Neural progenitor cell (in vitro differentiated cells): ENCODE results near the gene GXYLT1. TPM values are rescaled to one million over a fixed set of nuclear protein-coding genes. Genes with fewer than 3 reads are reported as not detected.

Experiments used
- DNase-seq: peaks from one replicate; pipeline ENCODE4 v3.0.0-alpha.2; 2016; ENCODE audit warnings: low spot score
- H2AFZ ChIP-seq: fragments of 200-600 bp; sonication (generic); replicated peaks from 2 replicates; pipeline ENCODE4 v1.6.1; 2016; ENCODE audit warnings: antibody characterized with exemption
- H3F3A ChIP-seq: fragments of 200-600 bp; sonication (generic); 2 replicates; pipeline ENCODE4 v1.6.1; 2016; ENCODE audit warnings: antibody characterized with exemption, low read depth
- H3K27ac ChIP-seq: fragments of 200-600 bp; sonication (generic); 2 replicates; pipeline ENCODE4 v1.5.1; 2016; ENCODE audit warnings: mild to moderate bottlenecking
- H3K27me3 ChIP-seq: fragments of 200-600 bp; sonication (generic); 2 replicates; pipeline ENCODE4 v1.6.1; 2016; ENCODE audit warnings: mild to moderate bottlenecking, moderate library complexity
- H3K36me3 ChIP-seq: fragments of 200-600 bp; sonication (generic); 2 replicates; pipeline ENCODE4 v1.5.1; 2016
- H3K4me1 ChIP-seq: fragments of 200-600 bp; sonication (generic); 2 replicates; pipeline ENCODE4 v1.6.1; 2016; ENCODE audit warnings: mixed run types
- H3K4me2 ChIP-seq: fragments of 200-600 bp; sonication (generic); 2 replicates; pipeline ENCODE4 v1.6.1; 2016
- H3K4me3 ChIP-seq: fragments of 200-600 bp; sonication (generic); 2 replicates; pipeline ENCODE4 v1.5.1; 2016
- H3K79me2 ChIP-seq: fragments of 200-600 bp; sonication (generic); 2 replicates; pipeline ENCODE4 v1.6.1; 2016; ENCODE audit warnings: low read depth
- H3K9ac ChIP-seq: fragments of 200-600 bp; sonication (generic); 2 replicates; pipeline ENCODE4 v1.6.1; 2016
- H3K9me3 ChIP-seq: fragments of 200-600 bp; sonication (generic); 2 replicates; pipeline ENCODE4 v1.5.1; 2016; ENCODE audit warnings: low read depth
- H4K20me1 ChIP-seq: fragments of 200-600 bp; sonication (generic); 2 replicates; pipeline ENCODE4 v1.6.1; 2016; ENCODE audit warnings: low read depth
- H3K27ac Mint-ChIP-seq: 3 replicates; pipeline ENCODE4 v1.8.0; 2021; ENCODE audit warnings: mixed read lengths
- H3K27me3 Mint-ChIP-seq: 2 replicates; pipeline ENCODE4 v1.8.0; 2022; ENCODE audit warnings: low read depth, mild to moderate bottlenecking, inconsistent platforms, moderate library complexity, mixed read lengths; ENCODE audit not compliant: insufficient read depth
- H3K36me3 Mint-ChIP-seq: 3 replicates; pipeline ENCODE4 v1.8.0; 2021; ENCODE audit warnings: mixed read lengths
- H3K4me1 Mint-ChIP-seq: 3 replicates; pipeline ENCODE4 v1.8.0; 2021; ENCODE audit warnings: mixed read lengths
- H3K4me3 Mint-ChIP-seq: 3 replicates; pipeline ENCODE4 v1.8.0; 2021; ENCODE audit warnings: mild to moderate bottlenecking, moderate library complexity, mixed read lengths
- H3K9me3 Mint-ChIP-seq: 3 replicates; pipeline ENCODE4 v1.8.0; 2020; ENCODE audit warnings: mixed read lengths
- CTCF ChIP-seq: fragments of 200-600 bp; sonication (generic); IDR thresholded peaks from 2 replicates; pipeline ENCODE4 v1.5.1; 2017; ENCODE audit warnings: antibody characterized with exemption, mild to moderate bottlenecking
- EZH2 ChIP-seq: fragments of 200-600 bp; sonication (generic); IDR thresholded peaks from 2 replicates; pipeline ENCODE4 v1.6.1; 2017; ENCODE audit warnings: antibody characterized with exemption, mild to moderate bottlenecking, moderate library complexity
- EZH2phosphoT487 ChIP-seq: fragments of 200-600 bp; sonication (generic); IDR thresholded peaks from 2 replicates; pipeline ENCODE4 v1.6.1; 2017; ENCODE audit warnings: antibody characterized with exemption
- total RNA-seq: library from RNA; depleted of rRNA; stranded (reverse); fragments of >200 nt; gene quantifications from 2 replicates; pipeline ENCODE4 v1.2.3, GENCODE V29; 2015; ENCODE audit warnings: low replicate concordance

GXYLT1 gene
- total RNA-seq, 1 donor from 2014 or later: 27.5 TPM

DNA sequence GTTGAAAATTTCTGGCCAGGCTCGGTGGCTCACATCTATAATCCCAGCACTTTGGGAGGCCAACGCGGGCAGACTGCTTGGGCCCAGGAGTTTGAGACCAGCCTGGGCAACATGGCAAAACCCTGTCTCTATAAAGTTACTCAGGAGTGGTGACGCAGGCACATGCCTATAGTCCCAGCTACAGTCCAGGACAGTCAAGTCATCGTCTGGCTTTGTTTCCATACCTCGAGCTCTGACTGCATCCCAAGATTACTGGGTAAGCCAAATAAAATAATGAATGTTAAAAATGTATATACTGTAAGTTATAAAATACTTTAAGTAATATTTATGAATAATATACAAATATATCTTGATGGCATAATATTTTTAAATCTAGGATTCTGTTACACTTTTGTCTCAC lies 23.0 kb upstream of the GXYLT1 start:
- Mint-ChIP-seq H3K4me1 (no peaks in the 10 kb centered on the region), H3K9me3 (peaks cover 2% of the 10 kb centered on the region), H3K27me3 (no peaks in the 10 kb centered on the region), H3K27ac (no peak overlapping the region), H3K4me3 (no peak overlapping the region), H3K36me3 (peaks cover 15% of the 10 kb centered on the region)
- Histone ChIP-seq H3F3A (no peaks in the 10 kb centered on the region), H3K27me3 (no peaks in the 10 kb centered on the region), H3K4me3 (no peak overlapping the region), H3K4me2 (no peak overlapping the region), H4K20me1 (no peaks in the 10 kb centered on the region), H3K36me3 (no peaks in the 10 kb centered on the region), H3K9ac (no peak overlapping the region), H3K4me1 (no peaks in the 10 kb centered on the region), H3K27ac (no peak overlapping the region), H3K9me3 (no peaks in the 10 kb centered on the region), H3K79me2 (no peaks in the 10 kb centered on the region), H2AFZ (no peak overlapping the region)
- no peak for TF ChIP-seq EZH2phosphoT487
- TF ChIP-seq CTCF: no peak
- TF ChIP-seq EZH2: no peak
- DNase-seq: no peak

- Mint-ChIP-seq H3K27me3 (no peaks in the 10 kb centered on the region), H3K9me3 (peaks cover 2% of the 10 kb centered on the region), H3K27ac (no peak overlapping the region), H3K36me3 (peaks cover 13% of the 10 kb centered on the region), H3K4me1 (no peaks in the 10 kb centered on the region), H3K4me3 (no peak overlapping the region)
- no peak overlapping the region for H3K9ac ChIP-seq
- no peak overlapping the region for H3K4me3 ChIP-seq
- H4K20me1 ChIP-seq: no peaks in the 10 kb centered on the region
- no peaks in the 10 kb centered on the region for H3K36me3 ChIP-seq
- no peaks in the 10 kb centered on the region for H3K27me3 ChIP-seq
- no peak overlapping the region for H2AFZ ChIP-seq
- no peak overlapping the region for H3K27ac ChIP-seq
- no peaks in the 10 kb centered on the region for H3K79me2 ChIP-seq
- no peaks in the 10 kb centered on the region for H3F3A ChIP-seq
- TF ChIP-seq CTCF (no peak), EZH2phosphoT487 (no peak), EZH2 (no peak)
- no peak for DNase-seq
- no peaks in the 10 kb centered on the region for H3K9me3 ChIP-seq
- peaks cover 2% of the 10 kb centered on the region for H3K4me1 ChIP-seq
- H3K4me2 ChIP-seq: no peak overlapping the region
Measured at GRCh38 chr12:42166501-42166900, 21.8 kb upstream of the GXYLT1 start.

DNA sequence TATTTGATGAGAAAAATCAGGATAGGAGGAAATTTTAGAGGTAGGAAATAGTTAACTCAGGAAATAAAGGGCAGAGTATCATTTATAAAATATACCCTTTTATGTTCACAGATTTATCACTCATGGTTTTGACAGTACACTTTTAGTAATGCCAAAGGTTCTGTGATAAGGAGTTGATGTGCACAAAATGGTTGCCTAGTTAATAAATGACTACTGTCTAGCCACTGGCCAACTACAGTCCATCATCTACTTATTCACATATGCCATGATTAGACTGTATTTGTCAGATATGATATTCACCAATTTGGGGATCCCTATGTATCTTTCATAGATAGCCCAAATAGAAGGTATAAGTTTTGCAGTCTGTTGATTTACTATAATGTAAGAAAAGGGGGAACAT lies 19.2 kb upstream of the GXYLT1 start:
- Histone ChIP-seq H3K27ac (no peak overlapping the region), H3K27me3 (no peaks in the 10 kb centered on the region), H4K20me1 (no peaks in the 10 kb centered on the region), H3K4me1 (peaks cover 11% of the 10 kb centered on the region), H3K4me3 (no peak overlapping the region), H2AFZ (no peak overlapping the region), H3K4me2 (no peak overlapping the region), H3K9me3 (no peaks in the 10 kb centered on the region), H3K79me2 (no peaks in the 10 kb centered on the region), H3K36me3 (no peaks in the 10 kb centered on the region), H3K9ac (no peak overlapping the region), H3F3A (no peaks in the 10 kb centered on the region)
- DNase-seq: no peak
- TF ChIP-seq CTCF: no peak
- no peak for TF ChIP-seq EZH2phosphoT487
- Mint-ChIP-seq H3K9me3 (peaks cover 2% of the 10 kb centered on the region), H3K4me3 (no peak overlapping the region), H3K27me3 (no peaks in the 10 kb centered on the region), H3K36me3 (peaks cover 16% of the 10 kb centered on the region), H3K4me1 (no peaks in the 10 kb centered on the region), H3K27ac (no peak overlapping the region)

DNA sequence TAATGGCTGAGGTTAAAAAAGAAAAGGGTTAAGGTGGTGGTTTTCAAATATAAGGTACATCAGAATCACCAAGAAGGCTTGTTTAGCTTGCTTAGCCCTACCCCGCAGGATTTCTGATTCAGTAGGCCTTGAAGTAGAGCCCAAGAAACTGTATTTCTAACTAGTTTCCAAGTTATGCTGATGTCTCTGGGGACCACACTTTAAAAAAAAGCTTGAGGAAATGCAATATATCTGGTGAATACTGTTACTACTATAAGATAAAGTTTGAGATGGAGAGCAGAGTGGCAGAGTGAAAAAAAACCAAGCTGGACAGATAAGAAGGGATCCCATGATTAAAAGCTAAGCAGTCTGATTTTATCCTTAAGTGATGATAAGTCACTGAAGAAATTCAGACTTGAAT lies 18.3 kb upstream of the GXYLT1 start:
- Histone ChIP-seq H3K27me3 (no peaks in the 10 kb centered on the region), H3K79me2 (no peaks in the 10 kb centered on the region), H3K27ac (no peak overlapping the region), H3K4me3 (no peak overlapping the region), H3K9me3 (no peaks in the 10 kb centered on the region), H3K4me2 (no peak overlapping the region), H3K36me3 (no peaks in the 10 kb centered on the region), H4K20me1 (no peaks in the 10 kb centered on the region), H3K4me1 (peaks cover 11% of the 10 kb centered on the region), H3K9ac (no peak overlapping the region), H3F3A (no peaks in the 10 kb centered on the region), H2AFZ (no peak overlapping the region)
- Mint-ChIP-seq H3K27ac (no peak overlapping the region), H3K4me1 (no peaks in the 10 kb centered on the region), H3K27me3 (no peaks in the 10 kb centered on the region), H3K36me3 (peaks cover 16% of the 10 kb centered on the region), H3K9me3 (peaks cover 2% of the 10 kb centered on the region), H3K4me3 (no peak overlapping the region)
- no peak for TF ChIP-seq EZH2phosphoT487
- no peak for TF ChIP-seq CTCF
- no peak for TF ChIP-seq EZH2
- no peak for DNase-seq
